Astrocyte of the hippocampus (primary cell): ENCODE results near the gene COL12A1.
"Not testable (repeated sequence)": the region's sequence is repeated elsewhere in the genome, so short reads cannot be mapped to it uniquely, and the experiment has no call there.

Experiments
- DNase-seq: peaks from one replicate; pipeline ENCODE4 v3.0.0; 2011; ENCODE audit warnings: low read depth, low spot score

Gene COL12A1

DNA sequence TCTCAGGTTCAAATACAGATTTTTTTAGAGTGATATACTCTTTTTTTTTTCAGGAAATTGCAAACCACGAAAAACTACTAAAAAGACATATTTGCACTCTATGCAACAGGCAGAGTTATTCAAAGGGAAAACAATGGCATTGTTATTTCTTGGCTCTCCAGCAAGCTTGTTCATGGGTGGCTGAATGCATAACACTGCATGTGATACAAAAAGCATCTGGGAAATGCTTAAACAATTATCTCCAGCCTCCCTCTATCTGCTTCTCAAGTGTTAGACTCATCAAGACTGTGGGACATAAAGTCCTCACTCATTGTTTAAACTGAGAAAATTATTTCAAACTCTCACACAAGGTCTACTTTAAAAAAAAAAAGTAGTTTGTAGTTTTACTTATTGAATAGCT is 7.3 kb upstream of the COL12A1 start:
- DNase-seq = no peak

DNA sequence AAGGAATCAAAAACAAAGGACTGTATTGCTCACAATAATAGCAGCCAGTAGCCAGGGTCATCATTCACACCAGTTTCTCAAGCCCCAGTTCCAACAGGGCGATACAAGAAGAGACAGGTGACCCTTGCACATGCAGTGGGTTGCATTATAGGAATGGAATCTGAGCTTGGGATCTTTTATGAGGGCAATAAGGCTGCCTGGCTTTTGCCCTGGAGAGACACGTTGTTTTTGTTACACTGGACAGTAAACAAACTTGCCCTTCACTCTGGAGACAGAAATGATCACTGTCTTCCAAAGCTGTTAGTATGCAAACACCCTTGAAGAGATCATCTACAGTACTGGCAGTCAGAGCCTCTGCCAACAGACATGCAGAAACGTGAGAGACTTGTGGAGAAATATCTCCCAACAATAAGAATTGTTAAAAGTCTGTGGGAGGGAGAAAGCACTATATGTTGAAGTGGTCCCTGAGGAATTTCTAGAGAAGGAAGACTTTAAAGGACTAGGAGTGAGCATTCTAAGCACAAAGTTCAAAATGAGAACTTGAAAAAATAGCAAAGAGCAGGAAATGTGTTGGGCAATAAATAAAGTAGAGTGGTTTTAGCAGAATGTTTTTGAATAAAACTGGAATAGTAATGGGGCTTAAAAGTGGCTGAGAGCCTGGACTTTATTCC is 6.2 kb upstream of the COL12A1 start:
- DNase-seq = no peak

DNA sequence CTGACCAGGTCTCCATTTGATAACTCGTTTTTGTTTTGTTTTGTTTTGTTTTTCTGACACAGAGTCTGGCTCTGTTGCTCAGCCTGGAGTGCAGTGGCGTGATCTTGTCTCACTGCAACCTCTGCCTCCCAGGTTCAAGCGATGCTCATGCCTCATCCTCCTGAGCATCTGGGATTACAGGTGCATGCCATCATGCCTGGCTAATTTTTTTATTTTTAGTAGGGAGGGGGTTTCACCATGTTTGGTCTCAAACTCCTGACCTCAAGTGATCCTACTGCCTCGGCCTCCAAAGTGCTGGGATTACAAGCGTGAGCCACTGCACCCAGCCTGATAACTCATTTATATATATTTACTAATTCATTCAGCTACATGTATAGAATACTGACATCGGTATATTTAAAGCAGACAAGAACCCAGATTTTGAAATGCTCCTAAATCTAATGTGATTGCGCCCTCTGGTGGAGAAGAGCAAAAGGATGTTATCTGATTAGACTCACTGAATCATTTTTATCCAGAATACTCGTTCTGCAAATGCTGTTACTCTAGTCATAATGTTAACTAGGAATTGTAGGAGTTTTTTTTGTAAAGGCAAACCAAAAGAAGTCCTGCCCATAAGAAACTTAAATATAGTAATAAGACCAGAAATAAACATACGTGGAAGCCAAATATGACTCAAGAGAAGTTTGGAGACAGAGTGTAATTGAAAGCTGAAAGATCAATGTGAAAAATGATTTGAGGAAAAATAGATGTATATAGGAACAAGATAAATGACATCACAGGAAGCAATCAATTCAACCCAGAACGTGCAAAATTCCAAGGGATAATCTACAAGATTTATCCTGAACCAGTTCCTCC is 5.3 kb upstream of the COL12A1 start:
- DNase-seq = peak; percentile 77

DNA sequence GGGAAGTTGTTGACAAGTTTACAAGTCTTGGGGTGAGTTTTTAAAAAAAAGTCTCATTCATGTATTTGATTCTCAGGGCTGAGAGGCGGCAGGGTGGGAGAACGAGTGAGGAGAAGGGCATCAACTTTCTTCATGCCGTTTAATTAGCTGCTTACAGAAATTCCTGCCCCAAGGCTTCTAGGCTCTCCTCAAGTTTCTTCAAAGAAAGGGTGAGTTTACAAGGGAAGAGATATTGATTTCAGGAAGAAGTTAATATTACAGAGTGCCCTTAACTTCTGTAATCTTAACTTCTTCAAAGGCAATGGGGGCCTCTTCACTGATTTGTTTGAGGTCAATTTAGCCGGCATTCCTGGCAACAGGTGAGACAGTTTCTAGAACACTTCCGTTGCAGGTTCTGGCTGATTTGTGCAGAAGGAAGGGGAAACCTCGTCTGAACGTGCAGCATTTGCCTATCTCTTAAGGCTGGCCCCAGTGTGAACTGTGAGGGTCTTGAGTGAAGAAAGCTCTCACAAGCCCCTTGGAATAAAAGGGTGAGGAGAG is 3.4 kb upstream of the COL12A1 start:
- DNase-seq = no peak

DNA sequence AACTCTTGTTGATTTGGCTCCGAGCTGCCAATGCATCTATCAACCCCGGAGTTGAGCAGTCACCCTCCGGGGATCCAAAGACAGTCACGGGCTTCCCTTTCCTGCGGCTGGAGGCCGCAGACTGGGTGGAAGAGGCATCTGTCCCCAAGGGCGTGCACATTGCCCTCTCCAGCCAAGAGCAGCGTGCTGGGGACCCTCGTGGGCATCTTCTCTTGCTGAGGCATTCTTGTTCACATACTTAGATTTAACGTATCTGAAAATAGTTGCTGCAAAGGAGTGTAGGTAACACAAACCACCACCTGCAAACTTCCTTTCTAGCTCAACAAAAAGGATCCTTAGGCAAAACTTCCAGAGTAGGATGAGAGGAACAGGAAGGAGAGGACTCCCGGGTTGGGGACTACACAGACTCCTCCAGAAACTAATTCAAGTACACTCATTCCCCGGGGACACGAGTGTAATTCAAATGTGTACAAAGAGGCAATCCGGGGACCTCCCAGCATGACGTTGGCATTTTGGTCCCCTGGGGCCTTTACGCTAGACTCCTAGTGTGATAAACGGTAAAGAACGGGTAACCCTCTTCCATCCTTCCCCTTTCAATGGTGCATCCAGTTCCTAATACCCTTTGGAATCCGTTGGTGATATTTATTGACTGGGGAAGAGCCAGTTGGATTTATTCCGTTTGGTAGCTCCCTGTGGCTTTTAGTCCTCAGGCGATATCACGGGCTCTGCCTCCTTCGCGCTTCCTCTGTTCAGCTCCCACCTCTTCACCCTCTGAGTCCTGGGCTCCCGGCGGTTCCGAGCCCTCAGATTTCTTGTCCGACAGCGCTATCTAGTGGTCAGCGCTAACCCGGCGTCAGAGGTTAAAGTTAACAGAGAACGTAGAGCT is 2.7 kb upstream of the COL12A1 start:
- DNase-seq = peak; percentile 90

DNA sequence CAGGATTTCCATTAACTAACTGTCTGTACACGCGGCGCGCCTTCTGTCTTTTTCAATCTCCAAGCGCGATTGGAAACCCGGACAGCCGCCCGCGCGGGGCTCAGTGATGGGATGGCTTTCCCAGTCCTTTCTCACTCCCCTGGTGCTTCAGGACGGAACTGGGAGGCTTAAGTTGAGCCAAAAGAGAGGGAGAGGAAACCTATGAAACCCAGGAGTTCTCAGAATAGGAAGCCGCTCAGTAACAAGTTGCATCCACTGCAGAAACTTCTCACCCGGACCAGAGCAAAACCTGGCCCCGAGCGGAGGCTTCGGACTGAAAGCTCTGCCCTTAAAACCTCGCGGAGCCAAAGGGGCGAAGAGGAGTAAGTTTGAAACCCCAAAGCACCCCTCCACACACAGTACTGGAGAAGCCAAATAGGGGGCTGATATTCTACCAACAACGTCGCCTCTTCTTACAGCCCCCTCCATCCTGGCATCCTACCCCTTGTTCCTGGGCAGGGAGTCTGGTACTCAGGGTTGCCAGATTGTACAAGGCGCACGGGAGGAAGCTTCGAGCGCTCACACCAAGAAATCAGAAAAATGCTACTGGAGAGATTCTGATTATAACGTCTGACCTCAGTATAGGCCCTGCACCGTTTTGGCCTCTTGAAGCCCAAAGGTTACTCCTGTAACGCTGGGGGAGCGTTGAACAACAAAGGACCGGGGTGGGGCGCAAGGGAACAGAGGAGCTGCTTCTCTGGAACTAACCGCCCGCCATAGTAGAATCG is 906 bp upstream of the COL12A1 start:
- peak; percentile 64 for DNase-seq

DNA sequence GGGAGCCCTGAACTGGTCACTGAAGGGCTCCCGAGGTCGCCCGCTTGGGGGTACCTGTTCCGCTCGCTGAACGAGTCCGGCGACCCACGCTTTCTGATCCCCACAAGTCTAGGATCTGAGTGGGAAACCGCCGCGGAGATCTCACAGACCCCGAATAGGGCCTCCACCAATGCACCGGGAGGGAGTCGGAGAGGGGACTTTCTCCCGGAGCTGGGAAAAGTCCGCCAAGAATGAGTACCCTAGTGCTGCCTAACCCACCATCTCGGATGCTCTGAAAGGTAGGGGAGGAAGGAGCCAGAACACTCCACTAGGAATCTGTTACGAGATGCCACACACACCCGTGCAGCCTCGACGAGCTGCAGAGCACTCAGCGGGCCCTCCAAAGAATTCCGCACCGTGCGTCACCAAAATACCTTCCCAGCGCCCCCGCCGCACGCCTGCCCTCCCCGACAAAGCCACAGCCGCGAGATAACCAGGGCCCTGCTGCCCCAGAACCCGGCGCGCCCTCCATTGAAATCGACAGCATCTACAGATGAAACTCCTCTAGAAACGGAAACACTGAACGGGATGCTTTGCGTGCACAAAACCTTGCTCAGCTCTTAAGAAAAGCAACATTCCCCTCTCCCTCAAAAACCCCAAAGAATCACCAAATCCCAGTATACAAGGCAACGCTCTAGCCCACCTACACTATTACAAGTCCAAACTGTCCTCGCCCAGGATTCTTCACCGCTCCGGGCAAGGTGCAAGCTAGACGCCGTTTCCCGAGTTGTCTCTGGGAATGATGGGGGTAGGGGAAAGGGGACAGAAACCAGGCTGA is 686 bp downstream of the COL12A1 start:
- DNase-seq = peak; percentile 91

DNA sequence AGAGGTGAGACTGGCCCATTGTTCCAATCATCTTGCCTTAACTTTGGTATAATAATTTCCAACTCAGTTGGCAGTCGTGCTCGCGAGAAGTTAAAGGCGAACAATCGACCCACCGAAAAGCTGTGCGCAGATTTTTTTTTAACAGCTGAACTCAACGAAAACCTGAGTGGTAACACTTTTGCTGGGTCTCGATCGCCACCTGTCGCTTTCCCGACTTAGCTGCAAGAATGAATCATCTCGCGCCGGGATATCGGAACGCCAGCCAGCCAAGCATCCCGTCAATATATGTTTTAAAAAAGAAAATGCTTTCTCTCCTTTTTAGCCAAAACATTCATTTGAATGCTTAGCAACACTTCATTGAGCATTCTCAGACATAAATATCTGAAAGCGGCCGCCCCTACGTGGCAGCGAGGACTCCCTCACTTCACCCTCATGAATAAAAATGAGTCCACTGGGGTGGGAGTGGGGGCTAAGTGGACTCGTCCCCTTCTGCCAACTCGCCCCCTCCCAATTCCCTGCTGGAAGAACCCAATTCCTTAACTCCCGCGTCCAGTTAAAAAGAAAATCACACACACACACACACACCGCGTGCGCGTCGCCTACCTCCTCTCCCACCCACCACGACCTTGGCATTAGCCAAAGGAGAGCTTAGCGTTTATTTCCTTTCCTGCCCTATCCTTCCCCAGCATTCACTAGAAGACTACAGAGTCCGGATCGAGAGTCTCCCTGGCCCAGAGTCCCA is 1.5 kb downstream of the COL12A1 start:
- DNase-seq = peak; percentile 93

DNA sequence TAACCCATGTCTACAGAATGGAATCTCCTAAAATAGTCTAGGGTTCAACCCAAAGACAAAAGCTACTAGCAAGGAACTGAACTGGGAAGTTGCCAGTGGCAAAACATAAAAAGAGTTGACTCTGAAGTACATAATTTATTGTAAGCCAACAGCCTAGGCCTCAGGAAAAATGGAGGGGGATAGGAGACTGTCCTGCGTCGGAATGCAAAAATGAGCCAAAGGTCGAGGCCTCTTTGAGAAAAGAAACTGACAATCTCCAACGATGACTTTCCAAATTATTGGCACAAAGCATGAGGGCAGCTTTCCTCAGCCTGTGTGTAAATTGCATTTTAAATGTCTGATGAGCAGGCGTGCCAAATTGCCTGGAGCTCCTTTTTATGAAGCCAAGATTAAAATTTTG is 2.1 kb downstream of the COL12A1 start:
- no peak for DNase-seq

DNA sequence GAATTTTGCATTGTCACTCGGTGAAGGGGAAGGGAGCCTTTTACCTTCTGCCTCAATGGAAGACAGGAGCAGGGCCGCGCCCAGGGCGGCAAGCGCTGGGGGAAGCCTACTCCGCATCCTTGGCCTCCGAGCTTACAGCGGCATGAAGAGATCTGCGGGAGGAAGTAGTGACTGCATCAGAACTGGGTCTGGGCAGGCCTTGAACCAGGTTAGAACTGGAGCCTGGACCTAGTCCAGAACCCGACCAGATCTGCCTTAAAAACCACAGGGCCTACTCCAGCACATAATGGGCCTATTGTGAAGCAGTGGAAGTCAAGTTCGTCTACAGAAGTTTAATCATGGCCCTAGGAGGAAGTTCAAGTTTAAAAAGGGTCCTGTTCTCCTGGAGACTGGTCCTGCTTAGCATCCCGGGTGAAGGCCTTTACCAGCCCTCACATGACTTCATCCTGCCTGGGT is 3.1 kb downstream of the COL12A1 start:
- DNase-seq = peak; percentile 27

DNA sequence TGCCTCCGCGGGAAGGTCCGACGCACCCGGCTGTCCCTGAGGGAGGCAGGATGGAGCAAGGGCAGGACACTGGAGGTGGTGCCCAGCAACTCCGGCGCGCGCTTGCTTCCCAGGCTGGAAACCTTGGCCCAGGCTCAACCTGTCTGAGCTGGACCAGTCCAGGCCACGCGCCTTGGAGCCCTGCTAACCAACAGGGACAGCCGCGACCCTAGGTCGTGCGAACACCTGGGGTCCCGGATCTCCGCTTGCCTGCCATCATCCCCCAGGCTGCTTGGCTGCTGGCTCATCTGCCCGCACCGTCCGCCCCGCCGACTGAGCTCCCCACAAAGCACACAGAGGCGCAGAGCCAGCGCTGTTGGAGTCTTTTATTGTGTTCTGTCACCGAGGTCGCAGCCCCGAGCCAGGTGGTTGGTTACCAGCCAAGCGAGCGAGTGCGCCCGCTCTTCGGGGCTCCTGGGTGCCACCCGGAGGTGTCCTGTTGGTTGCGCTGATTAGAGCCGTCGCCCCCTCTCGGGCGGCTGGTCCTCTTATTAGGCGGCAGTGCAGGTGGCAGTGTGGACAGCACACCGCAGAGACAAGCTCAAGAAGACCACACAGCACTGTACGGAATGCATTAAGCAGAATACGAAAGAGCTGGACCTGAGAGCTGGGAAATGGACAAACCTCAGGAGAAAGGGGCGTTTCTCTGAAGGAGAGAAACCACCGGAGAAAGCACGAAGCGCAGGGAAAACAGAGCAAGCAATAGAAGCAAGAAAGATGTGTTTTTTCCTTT is 3.8 kb downstream of the COL12A1 start:
- peak; percentile 60 for DNase-seq

DNA sequence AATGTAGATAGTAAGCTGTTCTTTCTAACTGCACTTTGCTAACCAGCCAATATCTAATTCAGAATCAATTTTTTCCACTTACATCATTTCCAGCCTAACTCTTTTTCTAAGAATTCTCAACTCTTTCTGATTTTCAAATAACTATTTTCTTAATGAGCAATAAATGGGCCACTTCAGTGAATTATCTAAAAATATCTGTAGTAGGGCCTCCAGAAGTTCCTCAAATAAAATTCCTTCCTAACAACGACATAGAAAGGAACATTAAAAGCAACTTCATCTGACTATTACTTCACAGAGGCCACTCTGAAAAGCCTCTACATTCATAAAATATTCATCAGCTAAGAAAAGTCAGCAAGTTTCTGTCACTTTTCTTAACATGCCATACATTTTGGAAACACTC is 4.8 kb downstream of the COL12A1 start:
- DNase-seq = no peak

DNA sequence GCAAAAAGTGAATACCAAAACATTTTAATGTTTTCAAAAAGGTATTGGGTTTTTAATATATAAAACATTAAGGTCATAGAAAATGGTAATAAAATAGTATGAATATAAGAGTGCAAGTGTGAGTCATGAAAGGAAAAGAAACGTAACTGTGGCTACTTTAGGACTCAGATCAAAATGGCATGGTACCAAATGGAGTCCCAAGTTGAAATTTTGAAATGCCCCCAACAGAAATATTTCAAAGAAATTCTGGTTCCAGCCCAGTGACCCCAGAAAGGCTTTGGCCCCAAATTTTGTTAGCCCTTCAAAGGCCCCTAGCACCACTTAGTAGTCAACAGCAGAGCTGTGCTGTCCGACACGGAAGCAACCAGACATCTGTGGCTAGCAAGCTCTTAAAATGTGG is 6.0 kb downstream of the COL12A1 start:
- DNase-seq = no peak

DNA sequence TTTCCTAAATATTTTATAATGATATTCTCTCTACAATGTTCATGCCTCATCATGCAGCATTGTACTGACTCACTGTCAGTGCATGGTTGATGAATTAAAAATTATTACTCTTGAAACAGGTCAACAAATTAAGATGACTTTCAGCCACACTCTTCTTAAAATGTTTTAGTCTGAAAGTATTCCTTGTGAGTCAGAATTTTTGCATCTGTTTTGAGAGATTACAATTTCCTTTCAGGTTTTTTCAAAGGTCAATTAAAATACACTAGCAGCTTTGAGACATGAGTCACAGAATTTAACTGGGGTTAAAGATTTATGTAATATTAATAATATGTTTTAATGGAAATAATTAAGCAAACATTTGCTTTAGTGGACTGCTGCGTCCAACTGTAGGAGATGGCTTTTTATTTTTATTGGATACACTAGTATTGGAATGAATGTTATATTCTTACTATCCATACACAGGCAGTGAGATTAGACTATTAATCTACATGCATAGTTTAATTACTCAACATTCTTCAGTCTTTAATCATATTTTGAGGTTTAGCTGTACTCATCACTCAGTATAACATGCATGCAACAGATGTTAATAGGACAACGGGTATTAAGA is 9.7 kb downstream of the COL12A1 start:
- DNase-seq = no peak

DNA sequence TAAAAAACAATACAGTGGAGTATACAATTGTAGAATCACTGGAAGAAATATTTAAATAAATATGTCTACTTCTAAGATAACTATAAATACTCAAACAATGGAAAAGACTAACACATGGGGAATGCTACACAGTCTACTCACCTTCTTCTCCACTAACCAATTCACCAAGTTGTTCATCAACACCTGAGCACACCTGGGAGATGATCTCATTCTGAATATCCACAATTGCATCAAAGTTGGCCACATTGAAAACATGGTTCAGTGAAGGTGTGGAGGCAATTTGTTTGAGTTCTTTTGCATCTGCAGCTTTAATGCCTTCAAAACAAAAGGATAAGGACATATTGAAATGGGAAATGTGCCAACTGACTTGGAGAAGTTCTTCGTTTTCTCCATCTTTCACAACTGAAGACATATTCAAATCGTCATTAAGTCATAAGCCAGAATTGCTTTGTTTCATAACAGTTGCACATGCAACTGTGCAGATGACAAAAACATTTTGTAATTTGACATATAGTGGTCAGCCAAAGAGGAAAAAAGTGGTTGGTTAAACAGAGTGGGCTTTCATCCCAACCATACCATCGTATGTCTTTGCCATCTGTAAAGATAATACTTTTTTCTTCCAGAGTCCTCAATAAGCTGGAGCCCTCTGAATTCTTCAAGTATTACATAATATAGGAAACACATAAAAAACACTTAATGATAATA is 17.5 kb downstream of the COL12A1 start:
- DNase-seq = no peak

DNA sequence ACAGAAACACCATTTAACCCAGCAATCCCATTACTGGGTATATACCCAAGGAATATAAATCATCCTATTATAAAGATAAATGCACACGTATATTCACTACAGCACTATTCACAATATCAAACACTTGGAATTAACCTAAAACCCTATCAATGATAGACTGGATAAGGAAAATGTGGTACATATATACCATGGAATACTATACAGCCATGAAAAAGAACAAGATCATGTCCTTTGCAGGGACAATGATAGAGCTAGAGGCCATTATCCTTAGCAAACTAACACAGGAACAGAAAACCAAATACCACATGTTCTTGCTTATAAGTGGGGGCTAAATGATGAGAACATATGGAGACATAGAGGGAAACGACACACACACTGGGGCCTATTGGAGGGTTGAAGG is 19.3 kb downstream of the COL12A1 start:
- not testable (repeated sequence) for DNase-seq

DNA sequence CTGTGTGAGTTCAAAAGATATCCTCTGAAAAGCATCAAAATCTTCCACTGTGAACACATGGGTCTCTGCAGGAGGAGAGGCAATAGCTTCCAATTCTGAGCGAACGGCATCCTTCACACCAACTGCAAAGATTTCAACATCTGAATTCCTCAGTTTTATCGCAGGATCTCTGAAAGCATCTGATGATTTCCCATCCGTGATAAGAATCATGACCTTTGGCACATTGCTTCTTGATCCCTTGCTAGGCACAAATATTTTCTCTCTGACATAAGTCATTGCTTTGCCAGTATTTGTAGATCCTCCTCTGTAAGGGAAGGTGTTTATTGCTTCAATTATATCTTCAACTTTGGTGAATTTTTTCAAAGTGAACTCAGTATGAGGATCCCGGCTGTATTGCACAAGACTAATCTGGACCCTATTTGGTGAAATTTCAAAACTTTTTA is 22.7 kb downstream of the COL12A1 start:
- no peak for DNase-seq

DNA sequence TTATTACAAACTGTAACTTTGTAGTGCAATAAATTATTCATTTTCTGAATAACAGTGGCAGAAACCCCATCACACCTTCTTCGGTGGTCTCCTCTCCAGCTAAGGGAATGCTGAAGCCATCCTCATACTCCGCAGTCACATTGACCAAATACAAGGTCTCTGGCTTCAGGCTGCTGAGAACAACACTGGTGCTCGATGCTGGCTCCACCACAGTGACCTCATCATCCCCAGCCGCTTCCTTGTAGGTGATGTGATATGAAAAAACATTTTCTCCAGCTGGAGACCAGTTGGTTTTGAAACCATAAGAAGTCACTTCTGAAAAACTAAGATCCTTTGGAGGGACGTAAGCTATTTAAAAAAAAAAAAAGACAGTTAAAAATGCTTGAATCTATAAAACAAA is 25.0 kb downstream of the COL12A1 start:
- no peak for DNase-seq
